Activated B cell treated with CpG ODN at 0.5 μM for 24 hours (primary cell): ENCODE data around the gene LMO7. TPM values are rescaled to one million over a fixed set of nuclear protein-coding genes. Genes with fewer than 3 reads are reported as not detected.
A peak's percentile ranks its signal among the peaks of the same experiment; 100 is the strongest.

Experiments used
- ATAC-seq: fragments of 200-7000 bp; cut with Tn5 transposase; one replicate; pipeline ENCODE4 v1.10.0; 2021; ENCODE audit warnings: low read depth, mild to moderate bottlenecking, moderate library complexity
- CTCF ChIA-PET: fragments of 350-600 bp; sonication (Branson Sonifier 250); formaldehyde crosslinking; loops from one replicate; lab custom pipeline; 2021; ENCODE audit warnings: antibody characterized with exemption; lab: Charles Lee
- POLR2A ChIA-PET: fragments of 350-600 bp; sonication (Branson Sonifier 250); formaldehyde crosslinking; loops from one replicate; lab custom pipeline; 2021; ENCODE audit warnings: antibody characterized with exemption; lab: Charles Lee
- DNase-seq: peaks from one replicate; pipeline ENCODE4 v3.0.0; 2022
- H3K27ac Mint-ChIP-seq: one replicate; pipeline ENCODE4 v1.8.0; 2020; ENCODE audit warnings: mixed read lengths
- H3K27me3 Mint-ChIP-seq: one replicate; pipeline ENCODE4 v1.8.0; 2021; ENCODE audit warnings: mixed read lengths
- H3K36me3 Mint-ChIP-seq: one replicate; pipeline ENCODE4 v1.8.0; 2021; ENCODE audit warnings: low read depth, mixed read lengths
- H3K4me1 Mint-ChIP-seq: one replicate; pipeline ENCODE4 v1.8.0; 2021; ENCODE audit warnings: mixed read lengths
- H3K4me3 Mint-ChIP-seq: one replicate; pipeline ENCODE4 v1.8.0; 2020; ENCODE audit warnings: mild to moderate bottlenecking, mixed read lengths
- H3K9me3 Mint-ChIP-seq: one replicate; pipeline ENCODE4 v1.8.0; 2020; ENCODE audit warnings: mixed read lengths
- CTCF ChIP-seq: fragments of 200-600 bp; IDR thresholded peaks from one replicate; pipeline ENCODE4 v1.8.0; 2022; ENCODE audit warnings: antibody characterized with exemption, mild to moderate bottlenecking
- intact Hi-C: fragments of 100-400 bp; cut with micrococcal nuclease; formaldehyde crosslinking; loops from one replicate; pipeline ENCODE4 v1.15.1; 2024
- total RNA-seq: library from RNA; stranded (reverse); gene quantifications from 2 replicates; pipeline ENCODE4 v1.2.3, GENCODE V29; 2022

The LMO7 gene
- total RNA-seq, 1 donor from 2014 or later: 19.5 TPM

GRCh38 chr13:75620020-75620419, 16.1 kb upstream of the LMO7 start:
- no peak for ATAC-seq
- no peaks in the 10 kb centered on the region for H3K4me1 Mint-ChIP-seq
- no peak overlapping the region for H3K27ac Mint-ChIP-seq
- TF ChIP-seq CTCF: no peak
- no peak for DNase-seq
- H3K4me3 Mint-ChIP-seq: no peak overlapping the region
- ChIA-PET CTCF (no interaction called here), POLR2A (no interaction called here)
- intact Hi-C loops: no loop called here
- no peaks in the 10 kb centered on the region for H3K9me3 Mint-ChIP-seq
- peaks cover 7% of the 10 kb centered on the region for H3K36me3 Mint-ChIP-seq
- no peaks in the 10 kb centered on the region for H3K27me3 Mint-ChIP-seq

DNA sequence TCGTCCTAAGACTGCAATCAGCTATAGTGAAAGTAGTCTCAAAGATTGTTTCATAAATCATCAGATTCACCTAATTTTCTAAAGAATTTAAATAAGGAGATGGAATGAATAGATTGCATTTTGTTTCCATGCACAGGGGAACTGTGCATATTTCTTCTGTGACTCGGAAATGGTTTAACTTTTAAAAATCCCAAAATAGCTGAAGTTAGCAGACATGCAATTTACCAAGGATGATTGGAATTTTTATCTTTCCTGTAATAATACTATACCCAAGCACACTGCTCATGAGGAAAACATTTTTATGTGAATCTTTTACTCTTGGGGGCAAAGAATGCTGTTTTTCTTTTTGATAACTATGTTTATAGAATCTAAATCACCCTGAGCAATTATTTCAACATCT, 15.0 kb upstream of the LMO7 start:
- ChIA-PET CTCF (interaction anchor here (1.0 kb wide), 1 partner anchor 206 kb away, joined by 3 read pairs; no protein-coding TSS in a partner anchor), POLR2A (no interaction called here)
- Mint-ChIP-seq H3K27ac (no peak overlapping the region), H3K27me3 (no peaks in the 10 kb centered on the region), H3K4me3 (no peak overlapping the region), H3K36me3 (peaks cover 17% of the 10 kb centered on the region), H3K4me1 (no peaks in the 10 kb centered on the region), H3K9me3 (peaks cover 2% of the 10 kb centered on the region)
- intact Hi-C loops: no loop called here
- ATAC-seq (no peak), DNase-seq (no peak)
- no peak for TF ChIP-seq CTCF

DNA sequence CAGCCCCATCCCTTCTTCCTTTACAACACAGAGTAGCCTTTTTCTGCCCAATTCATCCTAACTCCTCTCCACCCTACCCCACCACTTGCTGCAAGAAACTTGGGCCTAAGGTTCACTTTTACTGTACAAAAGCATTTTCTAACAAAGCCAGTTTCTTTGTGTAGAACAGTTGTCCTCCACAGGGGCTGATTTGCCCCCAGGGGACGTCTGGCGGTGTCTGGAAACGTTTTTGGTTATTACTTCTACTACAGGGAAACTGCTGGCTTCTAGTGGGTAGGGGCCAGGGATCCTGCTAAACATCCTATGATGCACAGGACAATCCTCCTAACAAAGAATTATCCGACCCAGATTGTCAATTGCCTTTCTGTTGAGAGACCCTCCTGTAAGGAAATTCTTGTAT, 7.3 kb upstream of the LMO7 start:
- no peak overlapping the region for H3K4me3 Mint-ChIP-seq
- no peaks in the 10 kb centered on the region for H3K27me3 Mint-ChIP-seq
- POLR2A ChIA-PET: no interaction called here
- no peaks in the 10 kb centered on the region for H3K4me1 Mint-ChIP-seq
- DNase-seq: no peak
- no peak overlapping the region for H3K27ac Mint-ChIP-seq
- H3K36me3 Mint-ChIP-seq: peaks cover 16% of the 10 kb centered on the region
- TF ChIP-seq CTCF: no peak
- no peak for ATAC-seq
- peaks cover 3% of the 10 kb centered on the region for H3K9me3 Mint-ChIP-seq
- CTCF ChIA-PET: no interaction called here
- intact Hi-C loops: no loop called here

DNA sequence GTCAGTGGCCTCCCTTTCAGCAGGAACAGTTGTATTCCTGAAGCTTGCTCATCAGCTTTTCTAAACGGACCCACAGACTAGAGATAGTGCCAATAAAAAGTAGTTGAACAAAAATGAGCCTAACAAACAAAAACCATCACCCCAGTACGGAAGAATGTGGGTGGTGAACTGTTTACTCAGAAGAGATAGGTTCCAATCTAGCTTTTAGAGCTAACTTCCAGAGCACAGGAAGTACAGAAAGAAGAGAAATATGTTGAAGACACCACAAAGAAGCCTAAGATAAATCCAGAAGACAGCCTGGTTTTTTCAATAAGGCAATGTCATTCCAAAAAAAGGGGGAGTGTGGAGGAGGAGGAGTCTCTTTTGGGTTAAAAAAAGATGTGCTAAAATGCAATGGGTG, 2.8 kb upstream of the LMO7 start:
- intact Hi-C loops: no loop called here
- POLR2A ChIA-PET: interaction anchor here (0.7 kb wide), 1 partner anchor 63 kb away, joined by 12 read pairs; no protein-coding TSS in a partner anchor

More for the DNA sequence above, 2.8 kb upstream of the LMO7 start:
- Mint-ChIP-seq H3K4me3 (peak overlapping the region; percentile 3), H3K9me3 (no peaks in the 10 kb centered on the region), H3K27ac (no peak overlapping the region), H3K4me1 (peaks cover 12% of the 10 kb centered on the region), H3K36me3 (no peaks in the 10 kb centered on the region), H3K27me3 (no peaks in the 10 kb centered on the region)
- CTCF ChIA-PET: no interaction called here
- TF ChIP-seq CTCF: no peak
- ATAC-seq (no peak), DNase-seq (no peak)
